ENCODE measurements around the gene GPRC5D. TPM values are rescaled to one million over a fixed set of nuclear protein-coding genes. Genes with fewer than 3 reads are reported as not detected.

GPRC5D gene
- total and polyA plus RNA-seq, 9 donors: 0.21 to 0.81 (median 0.40) TPM; not detected in 2

DNA sequence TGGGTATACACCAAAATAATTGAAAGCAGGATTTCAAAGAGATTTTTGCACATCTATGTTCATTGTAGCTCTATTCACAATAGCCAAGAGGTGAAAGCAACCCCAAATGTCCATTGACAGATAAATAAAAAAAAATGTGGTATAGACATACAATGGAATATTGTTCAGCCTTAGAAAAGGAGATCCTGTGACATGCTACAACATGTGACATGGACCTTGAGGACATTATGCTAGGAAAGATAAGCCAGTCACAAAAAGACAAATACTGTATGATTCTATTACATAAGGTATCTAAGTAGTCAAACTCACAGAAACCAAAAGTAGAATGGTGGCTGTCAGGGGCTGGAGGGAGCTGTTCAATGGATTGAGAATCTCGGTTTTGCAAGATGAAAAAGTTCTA lies 12.1 kb downstream of the GPRC5D start:
- Histone ChIP-seq H3K27ac (ENCODE audit: low read length) (no peak overlapping the region), H3K9me3 (replicated peaks; ENCODE audit: control insufficient read depth, low read depth, low read length) (no peaks in the 10 kb centered on the region), H3K4me1 (ENCODE audit: control insufficient read depth, insufficient read depth, low read length) (peaks cover 2% of the 10 kb centered on the region), H3K27me3 (ENCODE audit: control insufficient read depth, insufficient read depth, low read length) (no peaks in the 10 kb centered on the region), H3K36me3 (ENCODE audit: control insufficient read depth, insufficient read depth, low read length) (no peaks in the 10 kb centered on the region), H3K4me3 (ENCODE audit: low read length) (no peak overlapping the region)
- DNase-seq: no peak
- WGBS (ENCODE audit: insufficient coverage): no CpG with 5 or more reads among the region's 1 CpG

- H3K36me3 ChIP-seq (ENCODE audit: control insufficient read depth, insufficient read depth, low read length): no peaks in the 10 kb centered on the region
- H3K27ac ChIP-seq (ENCODE audit: low read length): no peak overlapping the region
- no peaks in the 10 kb centered on the region for H3K27me3 ChIP-seq (ENCODE audit: control insufficient read depth, insufficient read depth, low read length)
- WGBS (ENCODE audit: insufficient coverage): 72% methylated on average over 4 of the region's 5 CpGs
- no peaks in the 10 kb centered on the region for H3K4me1 ChIP-seq (ENCODE audit: control insufficient read depth, insufficient read depth, low read length)
- no peak for DNase-seq
- H3K9me3 ChIP-seq (replicated peaks; ENCODE audit: control insufficient read depth, low read depth, low read length): no peaks in the 10 kb centered on the region
- H3K4me3 ChIP-seq (ENCODE audit: low read length): no peak overlapping the region
These were observed 13.4 kb downstream of the GPRC5D start for GRCh38 chr12:12938541-12938940.

- Histone ChIP-seq H3K27ac (ENCODE audit: low read length) (no peak overlapping the region), H3K4me3 (ENCODE audit: low read length) (no peak overlapping the region), H3K27me3 (ENCODE audit: control insufficient read depth, insufficient read depth, low read length) (no peaks in the 10 kb centered on the region), H3K36me3 (ENCODE audit: control insufficient read depth, insufficient read depth, low read length) (no peaks in the 10 kb centered on the region), H3K4me1 (ENCODE audit: control insufficient read depth, insufficient read depth, low read length) (no peaks in the 10 kb centered on the region), H3K9me3 (replicated peaks; ENCODE audit: control insufficient read depth, low read depth, low read length) (no peaks in the 10 kb centered on the region)
- no peak for DNase-seq
- 94% methylated on average over 8 of the region's 11 CpGs for WGBS (ENCODE audit: insufficient coverage)
These were observed 14.9 kb downstream of the GPRC5D start for GRCh38 chr12:12936983-12937491.

GRCh38 chr12:12934556-12934955 lies 17.4 kb downstream of the GPRC5D start:
- no CpG with 5 or more reads among the region's 8 CpGs for WGBS (ENCODE audit: insufficient coverage)
- Histone ChIP-seq H3K4me3 (ENCODE audit: low read length) (no peak overlapping the region), H3K27ac (ENCODE audit: low read length) (no peak overlapping the region), H3K27me3 (ENCODE audit: control insufficient read depth, insufficient read depth, low read length) (peaks cover 2% of the 10 kb centered on the region), H3K4me1 (ENCODE audit: control insufficient read depth, insufficient read depth, low read length) (no peaks in the 10 kb centered on the region), H3K9me3 (replicated peaks; ENCODE audit: control insufficient read depth, low read depth, low read length) (no peaks in the 10 kb centered on the region), H3K36me3 (ENCODE audit: control insufficient read depth, insufficient read depth, low read length) (no peaks in the 10 kb centered on the region)
- no peak for DNase-seq

DNA sequence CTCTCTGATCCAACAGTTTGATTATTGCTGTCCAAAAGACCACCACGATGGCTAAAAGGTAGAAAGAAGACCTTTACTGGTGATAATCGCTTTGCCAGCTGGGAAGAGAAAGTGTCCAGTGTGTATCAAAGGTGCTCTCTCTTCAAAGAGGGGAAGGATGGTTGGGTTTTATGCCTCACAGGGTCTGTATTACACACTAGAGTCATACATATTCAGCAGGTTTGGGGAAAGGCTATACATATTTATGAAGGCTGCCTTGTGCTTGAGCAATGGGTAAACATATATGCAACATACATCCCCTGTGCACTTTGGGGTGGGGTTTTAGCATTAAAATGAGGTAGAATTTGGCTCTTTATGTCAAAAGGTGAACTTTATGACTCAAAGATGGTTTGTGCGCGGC lies 18.2 kb downstream of the GPRC5D start:
- WGBS (ENCODE audit: insufficient coverage): 100% methylated on average over 3 of the region's 4 CpGs
- DNase-seq: no peak
- H3K9me3 ChIP-seq (replicated peaks; ENCODE audit: control insufficient read depth, low read depth, low read length): no peaks in the 10 kb centered on the region
- no peaks in the 10 kb centered on the region for H3K4me1 ChIP-seq (ENCODE audit: control insufficient read depth, insufficient read depth, low read length)
- no peaks in the 10 kb centered on the region for H3K36me3 ChIP-seq (ENCODE audit: control insufficient read depth, insufficient read depth, low read length)
- H3K27ac ChIP-seq (ENCODE audit: low read length): no peak overlapping the region
- no peak overlapping the region for H3K4me3 ChIP-seq (ENCODE audit: low read length)
- peaks cover 2% of the 10 kb centered on the region for H3K27me3 ChIP-seq (ENCODE audit: control insufficient read depth, insufficient read depth, low read length)

GRCh38 chr12:12930633-12931219 lies 21.2 kb downstream of the GPRC5D start:
- no peak overlapping the region for H3K4me3 ChIP-seq (ENCODE audit: low read length)
- no peaks in the 10 kb centered on the region for H3K36me3 ChIP-seq (ENCODE audit: control insufficient read depth, insufficient read depth, low read length)
- H3K27me3 ChIP-seq (ENCODE audit: control insufficient read depth, insufficient read depth, low read length): peaks cover 2% of the 10 kb centered on the region
- H3K4me1 ChIP-seq (ENCODE audit: control insufficient read depth, insufficient read depth, low read length): peaks cover 2% of the 10 kb centered on the region
- H3K27ac ChIP-seq (ENCODE audit: low read length): no peak overlapping the region
- WGBS (ENCODE audit: insufficient coverage): no CpG with 5 or more reads among the region's 2 CpGs
- H3K9me3 ChIP-seq (replicated peaks; ENCODE audit: control insufficient read depth, low read depth, low read length): no peaks in the 10 kb centered on the region
- DNase-seq: no peak

- Histone ChIP-seq H3K4me3 (ENCODE audit: low read length) (no peak overlapping the region), H3K27me3 (ENCODE audit: control insufficient read depth, insufficient read depth, low read length) (peaks cover 2% of the 10 kb centered on the region), H3K27ac (ENCODE audit: low read length) (no peak overlapping the region), H3K9me3 (replicated peaks; ENCODE audit: control insufficient read depth, low read depth, low read length) (no peaks in the 10 kb centered on the region), H3K4me1 (ENCODE audit: control insufficient read depth, insufficient read depth, low read length) (peaks cover 2% of the 10 kb centered on the region), H3K36me3 (ENCODE audit: control insufficient read depth, insufficient read depth, low read length) (no peaks in the 10 kb centered on the region)
- 85% methylated on average over 6 of the region's 6 CpGs for WGBS (ENCODE audit: insufficient coverage)
- DNase-seq: no peak
These were observed 22.3 kb downstream of the GPRC5D start for GRCh38 chr12:12929696-12930095.

GRCh38 chr12:12927211-12928079 lies 24.5 kb downstream of the GPRC5D start:
- H3K27ac ChIP-seq (ENCODE audit: low read length): no peak overlapping the region
- DNase-seq: peak; percentile 75
- H3K4me3 ChIP-seq (ENCODE audit: low read length): no peak overlapping the region
- H3K9me3 ChIP-seq (replicated peaks; ENCODE audit: control insufficient read depth, low read depth, low read length): no peaks in the 10 kb centered on the region
- H3K4me1 ChIP-seq (ENCODE audit: control insufficient read depth, insufficient read depth, low read length): peaks cover 2% of the 10 kb centered on the region
- peaks cover 2% of the 10 kb centered on the region for H3K27me3 ChIP-seq (ENCODE audit: control insufficient read depth, insufficient read depth, low read length)
- H3K36me3 ChIP-seq (ENCODE audit: control insufficient read depth, insufficient read depth, low read length): no peaks in the 10 kb centered on the region
- 56% methylated on average over 22 of the region's 27 CpGs for WGBS (ENCODE audit: insufficient coverage)

GRCh38 chr12:12926571-12927071 lies 25.3 kb downstream of the GPRC5D start:
- H3K27ac ChIP-seq (ENCODE audit: low read length): peak overlapping the region; percentile 29
- H3K4me3 ChIP-seq (ENCODE audit: low read length): no peak overlapping the region
- no peaks in the 10 kb centered on the region for H3K9me3 ChIP-seq (replicated peaks; ENCODE audit: control insufficient read depth, low read depth, low read length)
- WGBS (ENCODE audit: insufficient coverage): 79% methylated on average over 16 of the region's 18 CpGs
- H3K36me3 ChIP-seq (ENCODE audit: control insufficient read depth, insufficient read depth, low read length): no peaks in the 10 kb centered on the region
- no peak for DNase-seq
- peaks cover 2% of the 10 kb centered on the region for H3K27me3 ChIP-seq (ENCODE audit: control insufficient read depth, insufficient read depth, low read length)
- peaks cover 2% of the 10 kb centered on the region for H3K4me1 ChIP-seq (ENCODE audit: control insufficient read depth, insufficient read depth, low read length)

DNA sequence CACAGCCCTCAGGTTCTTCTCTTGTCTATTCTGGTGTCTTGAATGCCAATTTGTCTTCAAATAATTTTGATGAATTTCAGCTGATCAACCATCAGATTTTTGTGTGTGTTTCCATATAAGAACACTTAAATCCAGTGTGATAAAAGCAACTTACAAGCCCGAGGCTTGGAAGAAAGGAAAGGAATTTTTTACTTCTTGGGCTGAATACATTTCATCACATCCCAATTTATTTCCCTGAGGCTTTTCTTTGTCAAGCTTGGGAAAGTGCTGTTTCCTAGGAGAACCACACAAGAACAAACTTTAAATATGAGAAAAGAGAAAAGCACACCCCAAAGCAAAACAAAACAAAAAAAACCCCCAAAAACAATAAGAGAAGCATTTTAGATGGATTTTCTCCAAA lies 26.6 kb downstream of the GPRC5D start:
- no peaks in the 10 kb centered on the region for H3K9me3 ChIP-seq (replicated peaks; ENCODE audit: control insufficient read depth, low read depth, low read length)
- no peak overlapping the region for H3K27ac ChIP-seq (ENCODE audit: low read length)
- peaks cover 2% of the 10 kb centered on the region for H3K4me1 ChIP-seq (ENCODE audit: control insufficient read depth, insufficient read depth, low read length)
- DNase-seq: peak; percentile 92
- H3K27me3 ChIP-seq (ENCODE audit: control insufficient read depth, insufficient read depth, low read length): peaks cover 2% of the 10 kb centered on the region
- no CpG with 5 or more reads among the region's 1 CpG for WGBS (ENCODE audit: insufficient coverage)
- no peak overlapping the region for H3K4me3 ChIP-seq (ENCODE audit: low read length)
- H3K36me3 ChIP-seq (ENCODE audit: control insufficient read depth, insufficient read depth, low read length): no peaks in the 10 kb centered on the region
